GM21390 (cell line): ENCODE results near the gene ZC3H13.

Experiments
- ATAC-seq: cut with Tn5 transposase; IDR thresholded peaks from one replicate; pipeline ENCODE4 v1.9.1; 2021; ENCODE audit not compliant: unreplicated experiment

Gene ZC3H13

GRCh38 chr13:45941261-45941660 lies 111.3 kb downstream of the ZC3H13 start:
- no peak for ATAC-seq

DNA sequence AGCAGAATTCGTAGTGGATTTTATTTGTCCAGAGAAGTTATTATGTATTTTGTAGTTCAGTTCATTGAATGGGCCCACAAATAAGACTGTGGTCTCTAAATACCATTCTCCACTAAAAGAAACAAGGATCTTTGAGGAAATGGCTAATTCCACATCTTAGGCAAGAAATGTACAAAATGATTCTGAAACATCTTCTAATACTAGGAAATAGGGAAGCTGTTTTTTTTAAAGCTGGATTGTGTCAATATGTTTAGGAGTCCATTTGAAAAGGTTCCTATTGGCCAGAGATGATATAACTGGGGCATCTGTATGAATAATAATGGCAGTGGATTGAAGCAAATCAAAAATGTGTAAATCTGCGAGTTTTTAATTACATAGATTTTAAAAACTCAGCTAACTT lies 112.5 kb downstream of the ZC3H13 start:
- ATAC-seq, result no peak

DNA sequence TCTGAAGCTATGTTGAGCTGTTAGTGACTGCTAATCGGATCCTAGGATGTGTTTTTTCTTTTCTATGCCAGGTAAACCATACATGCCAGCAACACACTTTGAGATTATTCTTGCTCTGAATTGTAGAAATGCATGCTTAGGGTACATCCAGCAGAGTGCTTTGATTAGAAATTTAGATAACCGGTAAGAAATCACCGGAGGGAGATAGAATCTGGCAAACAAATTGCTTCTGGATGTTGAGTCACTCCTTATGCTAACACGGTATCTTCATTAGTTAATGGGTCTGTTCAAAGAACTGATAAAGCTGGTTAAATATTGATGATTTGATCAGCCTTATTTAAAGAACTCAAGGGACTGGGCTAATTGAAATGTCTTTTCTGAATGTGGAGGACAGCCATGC lies 115.9 kb downstream of the ZC3H13 start:
- no peak for ATAC-seq

DNA sequence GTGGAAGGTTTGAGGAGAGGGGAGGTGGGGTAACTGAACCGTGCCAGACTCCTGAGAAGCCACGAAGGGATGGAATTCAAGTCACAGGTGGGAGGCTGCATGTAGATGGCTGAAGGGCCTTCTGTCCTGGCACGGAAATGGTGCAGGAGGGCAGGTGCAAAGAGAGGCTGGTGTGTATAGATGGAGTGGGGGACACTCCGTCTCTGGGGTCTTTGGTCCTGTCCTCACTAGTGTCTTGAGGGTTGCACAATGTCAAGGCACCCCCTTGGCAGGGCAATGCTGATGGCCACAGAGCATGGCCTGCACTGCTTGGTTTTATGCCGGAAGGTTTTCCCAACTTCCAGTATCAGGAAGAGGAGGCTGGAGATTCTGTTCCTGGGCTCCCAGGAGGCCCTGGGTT lies 118.3 kb downstream of the ZC3H13 start:
- ATAC-seq, result no peak

GRCh38 chr13:45933203-45933908 lies 119.2 kb downstream of the ZC3H13 start:
- no peak for ATAC-seq

DNA sequence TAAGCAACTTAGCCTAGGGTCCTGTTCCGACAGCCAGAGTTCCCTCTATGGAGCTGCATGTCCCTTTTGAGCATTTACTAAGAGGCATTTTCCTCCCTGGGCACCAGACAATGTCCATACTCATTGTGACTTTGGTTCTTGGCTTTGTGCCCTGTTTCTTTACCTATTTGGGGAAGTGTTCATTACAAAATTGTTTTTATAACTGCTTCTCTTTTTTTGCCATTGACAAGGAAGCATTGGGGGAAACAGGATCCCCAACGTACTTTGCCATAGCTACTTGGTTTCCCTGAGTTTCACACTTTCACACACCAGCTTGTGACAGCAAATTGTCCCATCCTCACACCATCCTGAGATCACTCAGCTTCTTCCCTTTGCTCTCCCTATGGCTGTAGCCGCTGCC lies 119.9 kb downstream of the ZC3H13 start:
- ATAC-seq, result no peak

GRCh38 chr13:45932172-45932571 lies 120.4 kb downstream of the ZC3H13 start:
- no peak for ATAC-seq

- no peak for ATAC-seq
These were observed 121.3 kb downstream of the ZC3H13 start for GRCh38 chr13:45931211-45931610.

- ATAC-seq, result no peak
These were observed 122.4 kb downstream of the ZC3H13 start for GRCh38 chr13:45930177-45930576.

DNA sequence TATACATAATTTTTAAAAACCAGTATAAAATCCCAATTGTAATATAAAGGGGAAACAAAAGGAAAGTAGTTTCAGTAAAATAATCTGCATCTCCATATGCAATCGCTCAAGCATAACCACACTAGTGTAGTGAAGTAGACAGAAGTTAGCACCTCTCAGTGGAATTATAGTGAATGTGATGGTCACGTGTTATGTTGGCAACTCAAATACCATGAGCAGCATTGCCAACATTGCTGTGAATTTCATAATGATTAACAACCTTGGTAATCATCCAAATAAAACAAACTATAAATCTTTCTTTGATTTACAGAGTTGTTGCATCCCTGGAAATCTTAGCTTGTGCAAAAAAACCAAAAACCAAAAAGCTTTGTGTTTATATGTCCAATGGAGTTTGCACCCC lies 123.7 kb downstream of the ZC3H13 start:
- ATAC-seq, result no peak

- no peak for ATAC-seq
These were observed 124.4 kb downstream of the ZC3H13 start for GRCh38 chr13:45928176-45928575.

DNA sequence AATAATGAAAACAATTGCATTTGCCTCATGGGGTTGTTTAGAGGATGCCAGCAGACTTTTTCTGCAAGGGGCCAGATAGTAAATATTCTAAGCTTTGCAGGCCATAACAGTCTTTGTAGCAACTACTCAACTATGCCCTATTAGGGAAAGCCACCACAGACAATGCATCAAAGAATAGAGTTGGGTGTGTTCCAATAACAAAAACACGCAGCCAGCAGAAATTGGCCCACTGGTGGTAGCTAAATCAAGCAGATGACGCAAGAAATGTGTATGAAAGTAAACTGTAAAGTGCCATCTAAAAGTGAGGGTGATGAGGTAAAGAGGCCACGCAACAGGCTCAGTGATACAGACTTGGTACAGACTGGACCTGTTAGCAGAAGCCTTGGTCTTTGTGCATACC lies 125.8 kb downstream of the ZC3H13 start:
- no peak for ATAC-seq

DNA sequence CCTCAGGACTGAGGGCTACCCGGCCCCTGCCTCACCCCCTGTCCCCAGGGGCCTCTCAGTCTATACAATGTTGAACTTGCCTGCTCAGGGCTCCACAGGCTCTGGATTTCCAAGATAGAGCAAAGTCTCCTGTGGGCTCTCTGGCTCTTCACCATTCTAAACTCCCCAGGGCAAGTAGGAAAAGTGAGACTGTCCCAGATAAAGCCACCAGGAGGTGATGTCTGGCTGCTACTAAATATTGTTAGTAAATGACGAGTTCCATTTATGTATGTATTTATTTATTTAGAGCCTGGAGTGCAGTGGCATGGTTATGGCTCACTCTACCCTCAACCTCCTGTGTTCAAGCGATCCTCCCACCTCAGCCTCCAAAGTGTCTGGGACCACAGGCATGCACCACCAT lies 127.4 kb downstream of the ZC3H13 start:
- ATAC-seq, result no peak

- ATAC-seq, result no peak
These were observed 131.3 kb downstream of the ZC3H13 start for GRCh38 chr13:45921162-45921736.

- ATAC-seq, result no peak
These were observed 133.9 kb downstream of the ZC3H13 start for GRCh38 chr13:45918597-45918996.

GRCh38 chr13:45917019-45917418 lies 135.5 kb downstream of the ZC3H13 start:
- ATAC-seq, result no peak

GRCh38 chr13:45915686-45916439 lies 136.7 kb downstream of the ZC3H13 start:
- ATAC-seq, result no peak

DNA sequence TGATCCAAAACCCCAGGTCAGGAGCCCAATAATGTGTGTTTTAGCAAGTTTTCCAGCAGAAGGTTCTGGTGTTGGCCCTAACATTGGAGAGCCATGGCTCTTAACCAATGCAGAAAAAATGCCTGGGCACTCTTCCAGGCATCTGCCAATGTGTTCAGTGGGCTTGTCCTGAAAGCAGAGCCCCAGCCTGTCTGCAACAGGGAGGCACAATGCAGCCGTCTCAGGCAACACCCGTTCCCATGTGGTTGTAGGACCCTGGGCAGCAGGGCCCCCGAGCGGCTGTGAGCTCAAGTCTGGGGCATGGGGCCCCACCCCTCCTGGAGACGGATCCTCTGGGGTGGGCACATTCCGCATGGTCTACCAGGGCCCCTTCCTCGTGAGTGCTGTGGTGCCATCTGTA lies 142.9 kb downstream of the ZC3H13 start:
- ATAC-seq, result no peak

DNA sequence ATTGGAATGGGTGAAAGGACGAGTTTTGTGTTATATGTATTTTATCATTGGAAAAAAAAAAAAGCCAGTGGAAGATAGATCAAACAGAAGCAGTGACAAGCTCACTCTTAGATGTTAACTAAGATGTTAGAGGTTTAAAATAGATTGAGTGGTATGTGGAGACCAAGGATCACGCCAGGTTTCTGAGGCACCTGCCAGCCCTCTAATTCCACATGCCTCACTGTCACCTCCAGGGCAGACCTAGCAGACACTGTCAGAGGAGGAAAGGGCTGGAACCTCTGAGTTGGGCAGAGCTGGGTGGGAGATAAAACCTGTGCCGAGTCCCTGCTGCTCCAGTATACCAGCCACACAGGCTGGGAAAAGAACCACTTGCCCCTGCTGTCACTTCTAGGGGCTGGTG lies 143.5 kb downstream of the ZC3H13 start:
- no peak for ATAC-seq

- no peak for ATAC-seq
These were observed 145.0 kb downstream of the ZC3H13 start for GRCh38 chr13:45907503-45907902.
